SK-N-SH (cell line): ENCODE measurements around the gene ECHDC1. TPM values are rescaled to one million over a fixed set of nuclear protein-coding genes. Genes with fewer than 3 reads are reported as not detected.

ENCODE experiments used
- CTCF ChIA-PET: fragments of 300-600, 350-600 bp; formaldehyde crosslinking; extraction: SDS; loops from one replicate; lab custom pipeline; 2021; lab: Yijun Ruan, JAX
- POLR2A ChIA-PET: fragments of 350-600 bp; sonication (Branson Sonifier 250); formaldehyde crosslinking; extraction: SDS; loops from one replicate; lab custom pipeline; 2020; ENCODE audit warnings: antibody characterized with exemption, inconsistent platforms; lab: Yijun Ruan, JAX
- DNase-seq: peaks from one replicate; pipeline ENCODE4 v3.0.0; 2012
- H2AFZ ChIP-seq: fragments of 200-600 bp; sonication (generic); 2 replicates; pipeline ENCODE4 v1.8.1; 2016; ENCODE audit warnings: antibody characterized with exemption, mild to moderate bottlenecking, low read depth
- H3F3A ChIP-seq: fragments of 200-600 bp; sonication (generic); replicated peaks from 2 replicates; pipeline ENCODE3; 2016; ENCODE audit warnings: antibody characterized with exemption, mild to moderate bottlenecking; ENCODE audit not compliant: insufficient read depth
- H3K27ac ChIP-seq, 2 experiments: fragments of 200-500 bp in 1 of 2; fragments of 200-600 bp in 1 of 2; sonication (Bioruptor generic) in 1 of 2; sonication (generic), shearing (Covaris generic) in 1 of 2; 2 replicates each; pipeline versions ENCODE4 v1.5.1 to v1.6.1; 2014 to 2016; ENCODE audit warnings: low read depth in 2 of 2, inconsistent platforms in 1 of 2, low read length in 1 of 2, mild to moderate bottlenecking in 1 of 2, mixed read lengths in 1 of 2
- H3K27me3 ChIP-seq: fragments of 200-600 bp; sonication (generic), shearing (Covaris generic); 2 replicates; pipeline ENCODE4 v1.6.1; 2016; ENCODE audit warnings: mixed run types; ENCODE audit not compliant: insufficient read depth
- H3K36me3 ChIP-seq, 2 experiments: fragments of 200-500 bp in 1 of 2; fragments of 200-600 bp in 1 of 2; sonication (Bioruptor generic) in 1 of 2; sonication (generic) in 1 of 2; replicated peaks in 1 of 2; 2 replicates each; pipeline versions ENCODE3 to v1.5.1; 2014 to 2016; ENCODE audit warnings: low read length in 1 of 2, mild to moderate bottlenecking in 1 of 2; ENCODE audit not compliant: insufficient read depth in 2 of 2, control insufficient read depth in 1 of 2
- H3K4me1 ChIP-seq, 2 experiments: fragments of 200-500 bp in 1 of 2; fragments of 200-600 bp in 1 of 2; sonication (Bioruptor generic) in 1 of 2; sonication (generic), shearing (Covaris generic) in 1 of 2; 2 replicates each; pipeline versions ENCODE4 v1.5.1 to v1.6.1; 2014 to 2016; ENCODE audit warnings: low read depth in 1 of 2, low read length in 1 of 2, mixed run types in 1 of 2; ENCODE audit not compliant: insufficient read depth in 2 of 2, control insufficient read depth in 1 of 2
- H3K4me2 ChIP-seq: fragments of 200-600 bp; sonication (generic), shearing (Covaris generic); 2 replicates; pipeline ENCODE4 v1.6.1; 2017; ENCODE audit warnings: mixed run types
- H3K4me3 ChIP-seq, 2 experiments: fragments of 200-500 bp in 1 of 2; fragments of 200-600 bp in 1 of 2; sonication (Bioruptor generic) in 1 of 2; sonication (generic), shearing (Covaris generic) in 1 of 2; 2 replicates each; pipeline versions ENCODE4 v1.5.1 to v1.8.1; 2014 to 2016; ENCODE audit warnings: low read depth in 2 of 2, inconsistent platforms in 1 of 2, low read length in 1 of 2, mild to moderate bottlenecking in 1 of 2, mixed read lengths in 1 of 2, moderate library complexity in 1 of 2
- H3K79me2 ChIP-seq: fragments of 200-600 bp; sonication (generic); 2 replicates; pipeline ENCODE4 v1.8.1; 2017; ENCODE audit warnings: mild to moderate bottlenecking; ENCODE audit not compliant: insufficient read depth
- H3K9ac ChIP-seq: fragments of 200-600 bp; sonication (generic); 2 replicates; pipeline ENCODE4 v1.6.1; 2017; ENCODE audit warnings: mixed run types
- H3K9me2 ChIP-seq: fragments of 200-600 bp; sonication (generic); 2 replicates; pipeline ENCODE4 v1.6.1; 2017; ENCODE audit warnings: mixed run types
- H3K9me3 ChIP-seq: fragments of 200-600 bp; sonication (generic); 2 replicates; pipeline ENCODE4 v1.6.1; 2017; ENCODE audit warnings: mixed run types, mild to moderate bottlenecking, moderate library complexity
- H4K20me1 ChIP-seq: fragments of 200-600 bp; sonication (generic); 2 replicates; pipeline ENCODE4 v1.6.1; 2017; ENCODE audit warnings: mild to moderate bottlenecking, mixed run types; ENCODE audit not compliant: insufficient read depth
- ELF1 ChIP-seq: IDR thresholded peaks from 2 replicates; pipeline ENCODE4 v1.4.0; 2012
- EP300 ChIP-seq, 2 experiments: IDR thresholded peaks; 2 replicates each; pipeline versions ENCODE4 v1.4.0 to v1.6.1; 2012; ENCODE audit warnings: borderline replicate concordance in 1 of 2, low read depth in 1 of 2, low read length in 1 of 2
- EZH2phosphoT487 ChIP-seq: fragments of 200-600 bp; sonication (generic); IDR thresholded peaks from 2 replicates; pipeline ENCODE4 v1.6.1; 2017; ENCODE audit warnings: low read depth, mixed run types, mild to moderate bottlenecking, antibody characterized with exemption, moderate library complexity, borderline replicate concordance
- FOSL2 ChIP-seq: IDR thresholded peaks from 2 replicates; pipeline ENCODE4 v1.4.0; 2012; ENCODE audit warnings: low read depth, mild to moderate bottlenecking, moderate library complexity, borderline replicate concordance
- FOXJ3 ChIP-seq: sonication (generic); formaldehyde crosslinking; IDR thresholded peaks from 2 replicates; pipeline ENCODE4 v1.5.1; 2020; ENCODE audit warnings: mild to moderate bottlenecking, missing genetic modification reagents
- FOXM1 ChIP-seq: IDR thresholded peaks from 2 replicates; pipeline ENCODE4 v1.4.0; 2012; ENCODE audit warnings: low read depth, mild to moderate bottlenecking
- GABPA ChIP-seq: IDR thresholded peaks from 2 replicates; pipeline ENCODE4 v1.4.0; 2012; ENCODE audit warnings: low read depth, mild to moderate bottlenecking
- JUND ChIP-seq: IDR thresholded peaks from 2 replicates; pipeline ENCODE4 v1.4.0; 2012
- MAX ChIP-seq: IDR thresholded peaks from 2 replicates; pipeline ENCODE4 v1.4.0; 2012; ENCODE audit warnings: low read depth
- MEF2A ChIP-seq: IDR thresholded peaks from 2 replicates; pipeline ENCODE4 v1.4.0; 2012; ENCODE audit warnings: low read depth, borderline replicate concordance
- MXI1 ChIP-seq: IDR thresholded peaks from 2 replicates; pipeline ENCODE4 v1.6.1; 2012; ENCODE audit warnings: mild to moderate bottlenecking, low read depth, low read length, improper control_type of control experiment
- PBX3 ChIP-seq: IDR thresholded peaks from 2 replicates; pipeline ENCODE4; 2012
- RFX5 ChIP-seq: IDR thresholded peaks from 2 replicates; pipeline ENCODE4 v1.6.1; 2012; ENCODE audit warnings: mild to moderate bottlenecking, improper control_type of control experiment, low read length
- SMC3 ChIP-seq: IDR thresholded peaks from 2 replicates; pipeline ENCODE4 v1.6.1; 2012; ENCODE audit warnings: low read depth, low read length, improper control_type of control experiment
- TAF1 ChIP-seq: IDR thresholded peaks from 2 replicates; pipeline ENCODE4 v1.6.1; 2012; ENCODE audit warnings: low read depth, mild to moderate bottlenecking, low read length, moderate library complexity, borderline replicate concordance
- TCF12 ChIP-seq: IDR thresholded peaks from 2 replicates; pipeline ENCODE4 v1.4.0; 2012
- TEAD4 ChIP-seq: IDR thresholded peaks from 2 replicates; pipeline ENCODE4 v1.4.0; 2012; ENCODE audit warnings: mild to moderate bottlenecking, borderline replicate concordance; ENCODE audit not compliant: insufficient read depth
- USF2 ChIP-seq: fragments of 150-350 bp; IDR thresholded peaks from 2 replicates; pipeline ENCODE4 v1.6.1; 2017; ENCODE audit warnings: antibody characterized with exemption, low read length, low read depth, borderline replicate concordance
- YY1 ChIP-seq: IDR thresholded peaks from 2 replicates; pipeline ENCODE4 v1.4.0; 2012; ENCODE audit warnings: low read depth, mild to moderate bottlenecking
- WGBS: methylation state at CpG from one replicate; pipeline ENCODE4 v1.1.6; 2017; ENCODE audit warnings: low lambda C conversion rate; 5-methylcytosine and 5-hydroxymethylcytosine counted together
- polyA plus RNA-seq, 3 experiments: library from polyadenylated mRNA; depleted of rRNA; stranded (reverse); fragments of >200 nt; gene quantifications; 2 replicates each; pipeline ENCODE4 v1.2.3, GENCODE V29; 2012
- TF ChIP-seq, protein P1 (sequence below): fragments of 150-350 bp; IDR thresholded peaks from 2 replicates; pipeline ENCODE4 v1.6.1; 2016; ENCODE audit warnings: mild to moderate bottlenecking, low read depth, low read length

The ECHDC1 gene
- polyA plus RNA-seq, 1 of the 3 experiments (the other 2 are of a cell fraction) = 23.3 TPM

DNA sequence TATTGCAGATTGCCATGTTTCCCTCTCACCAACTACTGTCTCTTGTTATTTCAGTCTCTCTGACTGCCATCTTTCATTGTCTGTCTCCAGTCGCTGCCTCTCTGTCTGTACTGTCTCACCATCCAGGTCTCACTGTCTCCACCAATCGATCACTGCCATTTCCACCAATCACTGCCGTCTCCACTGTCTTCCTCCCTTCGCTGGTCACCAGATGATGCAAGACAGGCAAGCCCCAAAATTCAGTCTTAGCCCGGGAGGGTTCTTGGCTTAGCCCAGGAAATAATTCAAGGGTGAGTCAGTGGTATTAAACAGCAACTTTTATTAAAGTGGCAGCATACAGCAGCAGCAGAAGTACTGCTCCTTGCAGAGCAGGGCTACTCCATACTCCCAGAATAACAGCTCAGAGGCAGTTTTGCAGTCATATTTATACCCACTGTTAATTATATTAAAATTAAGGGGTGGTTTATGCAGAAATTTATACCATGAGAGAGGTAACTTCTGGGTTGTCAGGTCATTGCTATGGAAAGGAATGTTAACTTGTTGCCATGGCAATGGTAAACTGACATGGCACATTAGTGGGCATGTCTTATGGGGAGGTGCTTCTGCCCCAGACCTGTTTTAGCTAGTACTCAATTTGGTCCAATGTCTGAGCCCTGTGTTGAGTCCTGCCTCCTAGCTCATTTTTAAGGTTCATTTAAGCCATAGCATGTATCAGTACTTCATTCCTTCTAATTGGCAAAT, 23.0 kb upstream of the ECHDC1 start (continued):
- TF ChIP-seq SMC3 (no peak), MXI1 (no peak), TEAD4 (peak; percentile 27; the same call in 1 of the 2 replicates), YY1 (no peak), TAF1 (no peak), MEF2A (no peak), MAX (peak; percentile 66; the same call in 1 of the 2 replicates), PBX3 (peak; percentile 97), FOXJ3 (no peak), ELF1 (no peak), EZH2phosphoT487 (no peak)

GRCh38 chr6:127365874-127366273, 22.5 kb upstream of the ECHDC1 start:
- Histone ChIP-seq H2AFZ (peak overlapping the region; percentile 82; the same call in 1 of the 2 replicates), H3K4me3 (no peak overlapping the region; a peak in 1 of 4 replicates), H3K27me3 (no peaks in the 10 kb centered on the region), H3F3A (peaks cover 8% of the 10 kb centered on the region), H3K9ac (peak overlapping the region; percentile 44; the same call in 1 of the 2 replicates), H3K79me2 (no peaks in the 10 kb centered on the region), H3K36me3 (peaks cover 0 to 15% of the 10 kb centered on the region in 2 experiments), H3K4me2 (peak overlapping the region; percentile 61), H3K4me1 (peaks cover 0 to 7% of the 10 kb centered on the region in 2 experiments; a peak in 2 of 4 replicates), H3K9me2 (no peaks in the 10 kb centered on the region), H4K20me1 (no peaks in the 10 kb centered on the region), H3K9me3 (no peaks in the 10 kb centered on the region), H3K27ac (peak overlapping the region; percentile 29 to 74; a peak in 3 of 4 replicates)
- ChIA-PET CTCF (interaction anchor here (1.1 kb wide), 1 partner anchor 13 kb away, joined by 3 read pairs; no protein-coding TSS in a partner anchor), POLR2A (no interaction called here)
- DNase-seq = no peak
- WGBS = 80% methylated on average over 5 of the region's 5 CpGs
- TF ChIP-seq USF2 (no peak), YY1 (peak; percentile 33; the same call in 1 of the 2 replicates)

DNA sequence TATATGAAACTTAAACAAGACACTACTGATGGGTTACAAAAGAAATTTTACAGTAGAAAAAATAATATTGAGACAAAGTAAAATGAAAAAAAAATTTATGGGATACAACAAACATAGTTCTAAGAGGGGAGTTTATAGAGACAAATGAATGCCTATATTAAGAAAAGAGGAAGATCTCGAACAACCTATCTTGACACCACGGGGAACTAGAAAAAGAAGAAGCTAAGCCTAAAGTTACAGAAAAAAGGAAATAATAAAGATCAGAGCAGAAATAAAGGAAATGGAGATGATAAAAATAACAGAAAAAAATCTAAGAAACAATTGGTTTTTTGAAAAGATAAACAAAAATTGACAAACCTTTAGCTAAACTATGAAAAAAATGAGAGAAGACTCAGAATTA, 9.1 kb upstream of the ECHDC1 start:
- Histone ChIP-seq H3K9ac (no peak overlapping the region), H4K20me1 (no peaks in the 10 kb centered on the region), H3K9me3 (peaks cover 9% of the 10 kb centered on the region), H3K36me3 (peaks cover 0 to 3% of the 10 kb centered on the region in 2 experiments), H3F3A (no peaks in the 10 kb centered on the region), H3K27ac (no peak overlapping the region), H3K4me2 (no peak overlapping the region), H3K9me2 (no peaks in the 10 kb centered on the region), H3K27me3 (no peaks in the 10 kb centered on the region), H3K4me3 (no peak overlapping the region), H2AFZ (no peak overlapping the region), H3K79me2 (no peaks in the 10 kb centered on the region; the same call in none of the 2 replicates), H3K4me1 (no peaks in the 10 kb centered on the region)
- POLR2A ChIA-PET = no interaction called here
- DNase-seq = no peak
- CTCF ChIA-PET = interaction anchor here (0.9 kb wide), 1 partner anchor 13 kb away, joined by 3 read pairs; no protein-coding TSS in a partner anchor
- 91% methylated on average over 2 of the region's 2 CpGs for WGBS
- TF ChIP-seq RFX5 = no peak
- no peak for TF ChIP-seq SMC3
- TF ChIP-seq TCF12 = no peak
- TF ChIP-seq FOSL2 = no peak
- no peak for TF ChIP-seq GABPA
- TF ChIP-seq, protein P1, sequence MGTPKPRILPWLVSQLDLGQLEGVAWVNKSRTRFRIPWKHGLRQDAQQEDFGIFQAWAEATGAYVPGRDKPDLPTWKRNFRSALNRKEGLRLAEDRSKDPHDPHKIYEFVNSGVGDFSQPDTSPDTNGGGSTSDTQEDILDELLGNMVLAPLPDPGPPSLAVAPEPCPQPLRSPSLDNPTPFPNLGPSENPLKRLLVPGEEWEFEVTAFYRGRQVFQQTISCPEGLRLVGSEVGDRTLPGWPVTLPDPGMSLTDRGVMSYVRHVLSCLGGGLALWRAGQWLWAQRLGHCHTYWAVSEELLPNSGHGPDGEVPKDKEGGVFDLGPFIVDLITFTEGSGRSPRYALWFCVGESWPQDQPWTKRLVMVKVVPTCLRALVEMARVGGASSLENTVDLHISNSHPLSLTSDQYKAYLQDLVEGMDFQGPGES = no peak
- TF ChIP-seq USF2 = no peak
- TF ChIP-seq FOXM1 = no peak
- no peak for TF ChIP-seq YY1
- no peak for TF ChIP-seq EP300 (IDR thresholded peaks at IDR 0.05; ENCODE audit: borderline replicate concordance in 1 of 2, low read depth in 1 of 2, low read length in 1 of 2)
- no peak for TF ChIP-seq JUND
- TF ChIP-seq FOXJ3 = no peak
- TF ChIP-seq PBX3 = no peak
- no peak for TF ChIP-seq TAF1
